Measurements from ENCODE around the gene HYAL3.
"Not testable (repeated sequence)": the region's sequence is repeated elsewhere in the genome, so short reads cannot be mapped to it uniquely, and the experiment has no call there.

The HYAL3 gene

DNA sequence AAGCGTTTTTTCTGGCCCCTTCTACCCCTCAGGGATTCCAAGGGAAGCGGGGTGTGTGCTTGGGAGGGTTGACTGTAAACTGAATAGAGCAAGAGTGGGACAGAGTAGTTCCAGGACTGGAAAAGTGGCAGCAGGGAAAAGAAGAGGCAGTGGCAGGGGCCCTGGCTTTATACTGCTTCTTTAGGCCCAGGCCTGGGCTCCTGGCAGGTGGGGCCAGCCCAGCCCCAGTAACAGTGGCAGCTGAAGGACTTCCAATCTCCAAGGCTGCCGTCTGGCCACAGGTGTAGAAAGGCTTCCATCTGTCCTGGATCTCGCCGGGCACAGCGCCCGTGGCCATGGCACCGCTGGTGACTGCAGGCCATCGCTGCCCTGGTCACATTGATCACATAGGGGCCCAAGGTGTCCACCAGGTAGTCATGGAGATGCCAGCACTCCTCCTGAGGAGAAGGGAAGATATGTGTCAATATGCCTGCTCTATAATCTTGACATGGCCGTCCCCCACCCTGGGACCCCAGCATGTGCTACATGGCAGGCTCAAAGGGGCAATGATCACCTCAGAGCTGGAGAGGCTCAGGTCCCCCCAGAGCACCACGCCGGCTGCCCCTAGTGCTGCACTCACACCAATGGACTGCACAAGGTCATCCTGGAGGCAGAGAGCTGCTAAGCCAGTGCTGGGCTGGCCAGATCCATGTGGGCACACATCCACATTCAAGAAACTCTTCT lies 6.0 kb downstream of the HYAL3 start:
- in situ Hi-C loops (cut with MboI; ENCODE audit: low sequenced_read_pairs), result no loop called here

GRCh38 chr3:50292159-50293078 lies 6.8 kb downstream of the HYAL3 start, which contains the start of gene IFRD2:
Gene IFRD2, minus strand, starts transcription at chr3:50292429. Its CDS starts 155 bp downstream, at chr3:50292274.
- in situ Hi-C loops (cut with MboI; ENCODE audit: low sequenced_read_pairs), result no loop called here

DNA sequence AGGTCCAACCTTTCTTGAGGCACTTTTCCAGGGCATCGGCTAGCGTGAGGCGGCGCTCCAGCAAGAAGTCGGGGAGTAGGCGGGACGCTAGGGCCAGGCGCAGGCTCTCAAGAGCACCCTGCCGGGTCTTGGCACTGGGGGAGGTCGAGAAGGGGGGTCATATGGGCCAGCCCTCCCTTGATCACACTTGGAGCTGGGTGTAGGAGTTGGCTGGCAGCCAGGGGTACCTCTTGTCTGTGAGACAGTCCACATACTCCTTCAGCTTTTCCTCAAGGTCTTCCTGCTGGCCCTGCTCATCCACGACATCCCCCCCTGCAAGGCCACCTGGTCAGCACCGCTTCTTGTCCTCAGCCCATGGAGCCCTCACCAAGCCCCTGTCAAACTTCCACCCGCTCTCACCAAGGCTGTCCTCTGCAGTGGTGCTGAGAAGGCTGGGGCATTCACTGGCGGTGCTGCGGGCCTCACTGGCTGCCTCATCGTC lies 9.0 kb downstream of the HYAL3 start:
- in situ Hi-C loops (cut with MboI; ENCODE audit: low sequenced_read_pairs), result no loop called here

GRCh38 chr3:50289130-50289529 lies 10.1 kb downstream of the HYAL3 start:
- in situ Hi-C loops (cut with MboI; ENCODE audit: low sequenced_read_pairs), result no loop called here

GRCh38 chr3:50288387-50289007 lies 10.7 kb downstream of the HYAL3 start:
- in situ Hi-C loops (cut with MboI; ENCODE audit: low sequenced_read_pairs), result no loop called here

GRCh38 chr3:50287262-50287661 lies 11.9 kb downstream of the HYAL3 start:
- in situ Hi-C loops (cut with MboI; ENCODE audit: low sequenced_read_pairs), result no loop called here

DNA sequence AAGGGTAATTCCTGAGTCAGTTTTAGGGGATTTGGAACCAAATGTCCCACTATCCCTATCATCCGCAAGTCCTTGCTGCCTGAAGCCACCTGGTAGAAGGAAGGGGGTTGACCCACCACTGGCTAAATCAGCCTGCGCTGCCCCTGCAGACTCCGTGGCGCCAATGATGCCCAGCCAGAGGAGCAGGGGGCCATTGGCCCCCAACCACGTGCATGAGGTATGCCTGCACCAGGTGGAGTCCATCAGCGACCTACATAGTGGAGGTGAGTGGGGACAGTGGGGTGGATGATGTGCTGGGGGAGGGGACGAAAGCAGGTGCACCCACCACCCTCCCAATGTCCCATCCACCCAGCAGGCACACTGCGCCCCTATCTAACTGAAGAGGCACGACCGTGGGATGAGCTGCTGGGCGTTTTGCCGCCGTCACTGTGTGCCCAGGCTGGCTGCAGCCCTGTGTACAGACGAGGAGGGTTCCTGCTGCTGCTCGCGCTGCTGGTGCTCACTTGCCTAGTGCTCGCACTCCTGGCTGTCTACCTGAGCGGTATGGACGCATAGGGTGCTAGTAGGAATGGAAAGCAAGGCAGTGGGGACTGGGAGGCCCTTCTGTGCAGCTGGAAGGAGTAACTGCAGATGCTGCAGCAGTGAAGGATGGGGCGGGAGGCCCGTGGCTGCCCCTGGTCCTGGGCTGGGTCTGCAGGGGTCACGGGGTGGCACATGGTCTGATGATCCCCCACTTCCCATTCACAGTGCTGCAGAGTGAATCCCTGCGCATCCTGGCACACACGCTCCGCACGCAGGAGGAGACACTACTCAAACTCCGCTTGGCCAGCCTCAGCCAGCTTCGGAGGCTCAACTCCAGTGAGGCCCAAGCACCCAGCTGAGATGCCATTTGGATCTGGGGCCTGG lies 12.6 kb downstream of the HYAL3 start:
- in situ Hi-C loops (cut with MboI; ENCODE audit: low sequenced_read_pairs), result no loop called here

DNA sequence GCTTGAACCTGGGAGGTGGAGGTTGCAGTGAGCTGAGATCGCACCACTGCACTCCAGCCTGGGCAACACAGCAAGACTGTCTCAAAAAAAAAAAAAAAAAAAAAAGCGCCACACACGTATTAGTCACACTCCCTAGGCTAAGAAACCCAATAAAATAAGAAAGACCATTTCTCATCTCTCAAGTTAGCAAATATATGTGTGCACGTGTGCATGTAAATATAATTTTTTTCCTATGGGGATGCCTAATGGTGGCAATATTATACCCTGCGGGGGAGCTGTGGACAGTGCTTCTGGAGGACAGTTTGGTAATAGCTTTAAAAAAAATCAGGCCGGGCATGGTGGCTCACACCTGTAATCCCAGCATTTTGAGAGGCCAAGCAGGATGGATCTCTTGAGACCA lies 15.1 kb downstream of the HYAL3 start:
- in situ Hi-C loops (cut with MboI; ENCODE audit: low sequenced_read_pairs), result not testable (repeated sequence)

- in situ Hi-C loops (cut with MboI; ENCODE audit: low sequenced_read_pairs), result no loop called here
Observed at GRCh38 chr3:50279255-50280016, 19.8 kb downstream of the HYAL3 start.

DNA sequence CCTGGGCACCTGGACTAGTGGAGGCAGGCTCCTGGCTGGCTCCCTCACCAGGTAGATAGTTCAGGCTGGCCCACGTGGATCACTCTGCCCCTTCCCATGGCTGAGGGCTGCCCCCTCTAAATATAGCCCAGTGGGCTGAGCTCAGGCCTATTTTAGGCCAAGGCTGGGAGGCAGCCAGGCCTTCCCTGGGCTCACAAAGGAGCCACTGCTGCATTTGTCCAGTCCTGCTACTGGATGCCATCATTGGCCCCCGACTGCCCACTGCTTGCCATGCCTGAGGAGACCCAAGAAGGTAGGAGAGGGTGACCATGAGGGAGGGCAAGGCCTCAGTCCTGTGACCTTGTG lies 20.4 kb downstream of the HYAL3 start, which contains the start of gene LSMEM2:
TSS of gene LSMEM2 (plus strand) at position 208 of the 345 bp plus-strand sequence. CDS start at position 235, 27 bp downstream.
- in situ Hi-C loops (cut with MboI; ENCODE audit: low sequenced_read_pairs), result no loop called here

DNA sequence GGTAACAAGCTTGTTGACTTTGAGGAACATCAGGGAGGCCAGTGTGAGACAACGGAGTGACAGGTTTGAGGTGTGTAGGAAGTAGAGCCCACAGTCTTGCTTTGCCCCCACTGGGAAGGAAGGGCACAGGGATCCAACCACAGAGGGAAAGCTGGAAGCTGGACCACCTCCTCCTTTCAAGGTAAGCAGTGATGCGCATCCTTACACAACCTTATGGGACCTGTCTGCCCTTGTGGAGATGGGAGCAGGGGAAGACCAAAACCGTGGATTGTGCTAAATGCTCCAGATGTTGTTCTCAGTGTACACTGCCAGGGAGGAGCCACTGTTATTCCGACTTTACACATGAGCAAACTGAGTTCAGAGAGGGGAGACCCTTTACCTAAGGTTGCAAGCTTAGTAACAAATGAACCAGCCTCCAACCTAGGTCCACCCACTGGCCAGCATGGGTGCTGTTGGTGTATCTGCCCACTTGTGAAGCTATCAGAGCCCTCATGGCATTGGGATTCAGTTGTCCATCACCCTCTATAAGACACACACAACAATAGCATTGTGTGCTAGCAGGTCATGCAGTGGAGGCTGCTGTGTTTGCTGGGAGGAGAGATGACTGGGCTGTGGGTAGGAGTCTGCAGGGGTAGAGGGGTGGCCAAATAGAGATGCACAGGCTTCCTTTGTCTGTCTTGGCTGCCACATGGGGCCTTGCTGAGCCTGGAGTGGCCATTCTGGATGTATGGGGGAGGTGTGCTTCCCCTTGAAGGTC lies 20.9 kb downstream of the HYAL3 start:
- in situ Hi-C loops (cut with MboI; ENCODE audit: low sequenced_read_pairs), result no loop called here

DNA sequence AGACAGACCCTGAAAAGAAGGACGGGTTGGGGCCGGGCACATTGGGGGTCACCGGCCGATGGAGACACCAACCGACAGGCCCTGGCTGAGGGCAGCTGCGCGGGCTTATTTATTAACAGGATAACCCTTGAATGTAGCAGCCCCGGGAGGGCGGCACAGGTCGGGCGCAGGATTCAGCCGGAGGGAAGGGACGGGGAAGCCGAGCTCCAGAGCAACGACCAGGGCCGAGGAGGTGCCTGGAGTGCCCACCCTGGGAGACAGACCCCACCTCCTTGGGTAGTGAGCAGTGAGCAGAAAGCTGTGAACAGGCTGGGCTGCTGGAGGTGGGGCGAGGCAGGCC lies 22.5 kb downstream of the HYAL3 start:
- in situ Hi-C loops (cut with MboI; ENCODE audit: low sequenced_read_pairs), result no loop called here

DNA sequence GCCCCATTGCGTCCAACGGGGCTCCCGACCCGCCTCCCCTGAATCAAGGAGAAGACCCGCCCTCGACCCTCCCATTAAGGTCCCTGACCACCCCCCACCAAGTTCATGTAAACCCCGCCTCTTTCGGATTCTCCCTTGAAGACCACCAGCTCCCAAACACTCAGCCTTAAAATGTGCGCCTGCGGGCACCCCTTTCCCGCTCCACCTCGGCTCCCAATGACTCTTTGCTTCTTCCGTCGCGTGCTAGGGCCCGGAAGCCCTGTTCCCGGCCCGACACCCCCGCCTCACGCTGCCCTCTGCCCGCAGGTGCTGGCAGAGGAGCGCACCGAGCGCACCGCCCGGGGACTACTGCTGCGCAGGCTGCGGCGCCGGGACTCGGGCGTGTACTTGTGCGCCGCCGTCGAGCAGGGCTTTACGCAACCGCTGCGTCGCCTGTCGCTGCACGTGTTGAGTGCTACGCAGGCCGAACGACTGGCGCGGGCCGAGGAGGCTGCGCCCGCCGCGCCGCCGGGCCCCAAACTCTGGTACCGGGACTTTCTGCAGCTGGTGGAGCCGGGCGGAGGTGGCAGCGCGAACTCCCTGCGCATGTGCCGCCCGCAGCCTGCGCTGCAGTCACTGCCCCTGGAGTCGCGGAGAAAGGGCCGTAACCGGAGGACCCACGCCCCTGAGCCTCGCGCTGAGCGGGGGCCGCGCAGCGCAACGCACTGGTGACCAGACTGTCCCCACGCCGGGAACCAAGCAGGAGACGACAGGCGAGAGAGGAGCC lies 23.0 kb downstream of the HYAL3 start:
- in situ Hi-C loops (cut with MboI; ENCODE audit: low sequenced_read_pairs), result no loop called here

DNA sequence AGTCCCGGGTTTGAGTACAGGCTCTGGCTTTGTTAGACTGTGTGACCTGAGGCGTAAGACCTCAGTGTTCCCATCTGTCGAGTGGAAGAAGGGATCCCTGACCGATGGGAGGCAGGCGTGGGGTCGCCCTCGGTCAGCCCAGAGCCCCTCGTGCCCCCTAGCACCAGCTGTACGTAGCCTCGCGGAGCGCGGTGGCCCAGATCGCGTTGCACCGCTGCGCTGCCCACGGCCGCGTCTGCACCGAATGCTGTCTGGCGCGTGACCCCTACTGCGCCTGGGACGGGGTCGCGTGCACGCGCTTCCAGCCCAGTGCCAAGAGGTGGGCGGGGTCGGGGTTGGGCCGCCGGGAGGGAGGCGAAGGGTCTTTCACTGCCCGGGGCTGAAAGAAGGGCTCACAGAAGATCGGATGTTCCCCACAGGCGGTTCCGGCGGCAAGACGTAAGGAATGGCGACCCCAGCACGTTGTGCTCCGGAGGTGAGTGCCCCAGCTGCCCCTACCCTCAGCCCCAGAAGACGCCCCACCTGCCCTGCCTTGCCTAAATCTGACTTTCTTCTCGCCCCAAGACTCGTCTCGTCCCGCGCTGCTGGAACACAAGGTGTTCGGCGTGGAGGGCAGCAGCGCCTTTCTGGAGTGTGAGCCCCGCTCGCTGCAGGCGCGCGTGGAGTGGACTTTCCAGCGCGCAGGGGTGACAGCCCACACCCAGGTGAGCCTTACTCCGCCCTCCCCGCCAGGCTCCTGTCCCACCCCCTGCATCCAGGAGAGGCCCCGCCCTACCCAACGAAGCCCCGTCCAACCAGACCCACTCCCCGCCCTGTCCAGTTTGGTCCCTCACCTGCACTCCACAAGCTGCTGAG lies 23.8 kb downstream of the HYAL3 start:
- in situ Hi-C loops (cut with MboI; ENCODE audit: low sequenced_read_pairs), result no loop called here

DNA sequence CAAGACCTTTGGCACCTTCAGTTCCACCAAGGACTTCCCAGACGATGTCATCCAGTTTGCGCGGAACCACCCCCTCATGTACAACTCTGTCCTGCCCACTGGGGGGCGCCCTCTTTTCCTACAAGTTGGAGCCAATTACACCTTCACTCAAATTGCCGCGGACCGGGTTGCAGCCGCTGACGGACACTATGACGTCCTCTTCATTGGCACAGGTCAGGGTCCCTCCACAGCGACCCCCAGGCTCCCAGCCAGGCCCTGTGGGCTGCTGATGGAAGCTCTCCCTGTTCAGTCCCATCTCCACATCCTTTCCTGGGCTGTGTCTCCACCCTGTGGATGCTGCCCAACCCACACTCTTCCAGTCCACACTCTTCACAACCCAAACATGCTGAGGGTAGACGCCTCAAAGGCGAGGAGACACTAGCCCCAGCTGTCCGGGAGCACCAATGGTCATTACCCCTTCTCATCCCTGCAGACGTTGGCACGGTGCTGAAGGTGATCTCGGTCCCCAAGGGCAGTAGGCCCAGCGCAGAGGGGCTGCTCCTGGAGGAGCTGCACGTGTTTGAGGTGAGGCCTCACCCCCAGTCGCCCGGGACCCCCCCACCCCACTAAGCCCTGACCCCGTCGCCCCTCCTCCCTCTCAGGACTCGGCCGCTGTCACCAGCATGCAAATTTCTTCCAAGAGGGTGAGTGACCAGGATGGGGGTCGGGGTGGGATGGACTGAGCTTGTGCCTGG lies 24.7 kb downstream of the HYAL3 start:
- in situ Hi-C loops (cut with MboI; ENCODE audit: low sequenced_read_pairs), result no loop called here

DNA sequence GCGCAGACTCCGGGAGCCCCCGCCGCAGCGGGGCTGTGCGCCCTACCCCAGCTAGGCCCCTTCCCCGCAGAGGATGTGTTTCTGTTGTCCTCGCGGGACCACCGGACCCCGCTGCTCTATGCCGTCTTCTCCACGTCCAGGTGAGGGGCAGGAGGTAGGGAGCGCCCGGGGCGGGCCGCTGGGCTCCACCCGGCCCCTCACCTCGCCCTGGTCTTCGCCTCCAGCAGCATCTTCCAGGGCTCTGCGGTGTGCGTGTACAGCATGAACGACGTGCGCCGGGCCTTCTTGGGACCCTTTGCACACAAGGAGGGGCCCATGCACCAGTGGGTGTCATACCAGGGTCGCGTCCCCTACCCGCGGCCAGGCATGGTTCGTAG lies 25.5 kb downstream of the HYAL3 start:
- in situ Hi-C loops (cut with MboI; ENCODE audit: low sequenced_read_pairs), result no loop called here
